ENCODE results near the gene NEK5.

Gene NEK5

GRCh38 chr13:52016296-52016695, 112.6 kb downstream of the NEK5 start:
- in situ Hi-C loops (cut with MboI; ENCODE audit: low sequenced_read_pairs): no loop called here

- in situ Hi-C loops (cut with MboI; ENCODE audit: low sequenced_read_pairs): no loop called here
Measured at GRCh38 chr13:52012512-52012836, 116.4 kb downstream of the NEK5 start.

- in situ Hi-C loops (cut with MboI; ENCODE audit: low sequenced_read_pairs): no loop called here
Measured at GRCh38 chr13:52011632-52012511, 117.0 kb downstream of the NEK5 start, which contains the start of gene ALG11. ALG11 (plus strand) TSS chr13:52012398; CDS start chr13:52012419, 21 bp downstream.

GRCh38 chr13:52010890-52011631, 117.8 kb downstream of the NEK5 start, which contains the start of gene ATP7B:
ATP7B (minus strand) TSS chr13:52011450; CDS start chr13:52011337, 113 bp downstream.
- in situ Hi-C loops (cut with MboI; ENCODE audit: low sequenced_read_pairs): no loop called here

- in situ Hi-C loops (cut with MboI; ENCODE audit: low sequenced_read_pairs): loop anchor here (10.0 kb wide), 1 partner anchor 195 kb away; no protein-coding TSS in a partner anchor
Measured at GRCh38 chr13:52009946-52010345, 118.9 kb downstream of the NEK5 start.

- in situ Hi-C loops (cut with MboI; ENCODE audit: low sequenced_read_pairs): loop anchor here (10.0 kb wide), 1 partner anchor 198 kb away; no protein-coding TSS in a partner anchor
Measured at GRCh38 chr13:52006523-52007245, 122.2 kb downstream of the NEK5 start.

GRCh38 chr13:52005841-52006522, 122.9 kb downstream of the NEK5 start:
- in situ Hi-C loops (cut with MboI; ENCODE audit: low sequenced_read_pairs): loop anchor here (10.0 kb wide), 1 partner anchor 199 kb away; no protein-coding TSS in a partner anchor

- in situ Hi-C loops (cut with MboI; ENCODE audit: low sequenced_read_pairs): loop anchor here (10.0 kb wide), 1 partner anchor 200 kb away; no protein-coding TSS in a partner anchor
Measured at GRCh38 chr13:52004511-52005170, 124.2 kb downstream of the NEK5 start.

GRCh38 chr13:52003541-52003940, 125.3 kb downstream of the NEK5 start:
- in situ Hi-C loops (cut with MboI; ENCODE audit: low sequenced_read_pairs): loop anchor here (10.0 kb wide), 1 partner anchor 201 kb away; no protein-coding TSS in a partner anchor

- in situ Hi-C loops (cut with MboI; ENCODE audit: low sequenced_read_pairs): loop anchor here (10.0 kb wide), 1 partner anchor 202 kb away; no protein-coding TSS in a partner anchor
Measured at GRCh38 chr13:52002361-52002760, 126.5 kb downstream of the NEK5 start.

- in situ Hi-C loops (cut with MboI; ENCODE audit: low sequenced_read_pairs): loop anchor here (10.0 kb wide), 1 partner anchor 204 kb away; no protein-coding TSS in a partner anchor
Measured at GRCh38 chr13:52001120-52001731, 127.6 kb downstream of the NEK5 start.

GRCh38 chr13:51999921-52000320, 129.0 kb downstream of the NEK5 start:
- in situ Hi-C loops (cut with MboI; ENCODE audit: low sequenced_read_pairs): loop anchor here (10.0 kb wide), 1 partner anchor 205 kb away; no protein-coding TSS in a partner anchor

- in situ Hi-C loops (cut with MboI; ENCODE audit: low sequenced_read_pairs): no loop called here
Measured at GRCh38 chr13:51999510-51999911, 129.4 kb downstream of the NEK5 start.

- in situ Hi-C loops (cut with MboI; ENCODE audit: low sequenced_read_pairs): no loop called here
Measured at GRCh38 chr13:51998723-51999509, 130.0 kb downstream of the NEK5 start.

GRCh38 chr13:51997641-51998330, 131.1 kb downstream of the NEK5 start:
- in situ Hi-C loops (cut with MboI; ENCODE audit: low sequenced_read_pairs): no loop called here

GRCh38 chr13:51997186-51997585, 131.7 kb downstream of the NEK5 start:
- in situ Hi-C loops (cut with MboI; ENCODE audit: low sequenced_read_pairs): no loop called here

GRCh38 chr13:51996641-51997040, 132.2 kb downstream of the NEK5 start:
- in situ Hi-C loops (cut with MboI; ENCODE audit: low sequenced_read_pairs): no loop called here
